ENCODE measurements around the gene SCRT2. TPM values are rescaled to one million over a fixed set of nuclear protein-coding genes. Genes with fewer than 3 reads are reported as not detected.

SCRT2 gene
- total RNA-seq, 1 experiment from 2014 or later, result not detected

- H3K27ac ChIP-seq (ENCODE audit: low read length), result no peak overlapping the region
- no peak overlapping the region for H3K4me3 ChIP-seq (ENCODE audit: low read depth in 2 of 2, low read length in 2 of 2)
- in situ Hi-C loops (cut with HindIII; ENCODE audit: low pct_unique_long_range_greater_than_20kb, low sequenced_read_pairs) (no loop called here), intact Hi-C loops (cut with micrococcal nuclease; ENCODE audit: unreplicated experiment) (no loop called here)
- no peak for ATAC-seq
- peaks cover 4% of the 10 kb centered on the region; the same call in 1 of the 2 replicates for H3K27me3 ChIP-seq (ENCODE audit: control insufficient read depth, insufficient read depth, low read length)
- no peak for DNase-seq (ENCODE audit: low read depth, low spot score)
- POLR2A ChIA-PET, result no interaction called here
- H3K4me1 ChIP-seq (ENCODE audit: control insufficient read depth, insufficient read depth, low read length), result no peaks in the 10 kb centered on the region
- BruUV-seq (replicated peaks), result no TSS peak
- CTCF ChIA-PET, result no interaction called here
- H3K9me3 ChIP-seq (ENCODE audit: control insufficient read depth, insufficient read depth, low read depth, low read length), result no peaks in the 10 kb centered on the region
- no peak for TF ChIP-seq CTCF (IDR thresholded peaks at IDR 0.05)
- TF ChIP-seq REST (IDR thresholded peaks at IDR 0.05; ENCODE audit: insufficient read depth in 1 of 2, low read depth in 2 of 2, low read length in 1 of 2), result no peak
- no peak for TF ChIP-seq TCF7L2 (IDR thresholded peaks at IDR 0.05; ENCODE audit: low read depth, low read length)
- no peak for TF ChIP-seq SIN3A (IDR thresholded peaks at IDR 0.05; ENCODE audit: borderline replicate concordance, insufficient read depth, low read depth, low read length)
- TF ChIP-seq POLR2AphosphoS5 (IDR thresholded peaks at IDR 0.05; ENCODE audit: low read depth, low read length), result no peak
- H3K36me3 ChIP-seq (ENCODE audit: control insufficient read depth, insufficient read depth, low read length), result no peaks in the 10 kb centered on the region
Measured at GRCh38 chr20:662277-663192, 13.1 kb downstream of the SCRT2 start.

- DNase-seq (ENCODE audit: low read depth, low spot score), result no peak
- CTCF ChIA-PET, result no interaction called here
- Histone ChIP-seq H3K4me3 (ENCODE audit: low read depth in 2 of 2, low read length in 2 of 2) (no peak overlapping the region), H3K9me3 (ENCODE audit: control insufficient read depth, insufficient read depth, low read depth, low read length) (no peaks in the 10 kb centered on the region), H3K27ac (ENCODE audit: low read length) (no peak overlapping the region), H3K36me3 (ENCODE audit: control insufficient read depth, insufficient read depth, low read length) (no peaks in the 10 kb centered on the region), H3K27me3 (ENCODE audit: control insufficient read depth, insufficient read depth, low read length) (peaks cover 4% of the 10 kb centered on the region; the same call in 1 of the 2 replicates), H3K4me1 (ENCODE audit: control insufficient read depth, insufficient read depth, low read length) (no peaks in the 10 kb centered on the region)
- intact Hi-C loops (cut with micrococcal nuclease; ENCODE audit: unreplicated experiment), result no loop called here
- BruUV-seq (replicated peaks), result no TSS peak
- no peak for TF ChIP-seq SIN3A (IDR thresholded peaks at IDR 0.05; ENCODE audit: borderline replicate concordance, insufficient read depth, low read depth, low read length)
- no peak for TF ChIP-seq TCF7L2 (IDR thresholded peaks at IDR 0.05; ENCODE audit: low read depth, low read length)
- TF ChIP-seq REST (IDR thresholded peaks at IDR 0.05; ENCODE audit: insufficient read depth in 1 of 2, low read depth in 2 of 2, low read length in 1 of 2), result no peak
- no peak for TF ChIP-seq POLR2AphosphoS5 (IDR thresholded peaks at IDR 0.05; ENCODE audit: low read depth, low read length)
- no peak for TF ChIP-seq CTCF (IDR thresholded peaks at IDR 0.05)
- POLR2A ChIA-PET, result no interaction called here
- no peak for ATAC-seq
- in situ Hi-C loops (cut with HindIII; ENCODE audit: low pct_unique_long_range_greater_than_20kb, low sequenced_read_pairs), result no loop called here
Measured at GRCh38 chr20:661474-662270, 13.9 kb downstream of the SCRT2 start.

Data from Panc1 (cell line).